Measurements from ENCODE around the gene AAMP.

GRCh38 chr2:218305383-218305782 is 35.4 kb upstream of the AAMP start:
- TF ChIP-seq CTCF (IDR thresholded peaks at IDR 0.05): no peak
- TF ChIP-seq POLR2A (IDR thresholded peaks at IDR 0.05): no peak
- no peak for TF ChIP-seq POLR2AphosphoS5 (IDR thresholded peaks at IDR 0.05)

All from gastroesophageal sphincter (tissue), 3 donors.